CD4-positive, alpha-beta T cell treated with Interferon alpha-2 for 1 hour (primary cell): ENCODE measurements around the gene ASTN2.

Experiments
- DNase-seq, 2 donors: peaks; one replicate each; pipeline ENCODE4 v3.0.0-alpha.2; 2020 to 2022

ASTN2 gene

GRCh38 chr9:117293206-117294114 is 121.4 kb downstream of the ASTN2 start:
- no peak for DNase-seq

- DNase-seq, result no peak
Measured at GRCh38 chr9:117290856-117291622, 123.8 kb downstream of the ASTN2 start.

- no peak for DNase-seq
Measured at GRCh38 chr9:117290306-117290840, 124.5 kb downstream of the ASTN2 start.

GRCh38 chr9:117286245-117286644 is 128.6 kb downstream of the ASTN2 start:
- no peak for DNase-seq

- no peak for DNase-seq
Measured at GRCh38 chr9:117284414-117284813, 130.4 kb downstream of the ASTN2 start.

- DNase-seq, result no peak
Measured at GRCh38 chr9:117282541-117282940, 132.3 kb downstream of the ASTN2 start.

- no peak for DNase-seq
Measured at GRCh38 chr9:117278471-117279035, 136.3 kb downstream of the ASTN2 start.

- no peak for DNase-seq
Measured at GRCh38 chr9:117278020-117278419, 136.8 kb downstream of the ASTN2 start.

GRCh38 chr9:117276444-117276843 is 138.4 kb downstream of the ASTN2 start:
- DNase-seq, result no peak

GRCh38 chr9:117273612-117274011 is 141.2 kb downstream of the ASTN2 start:
- no peak for DNase-seq

- DNase-seq, result no peak
Measured at GRCh38 chr9:117268847-117269446, 145.9 kb downstream of the ASTN2 start.

GRCh38 chr9:117266855-117267497 is 147.9 kb downstream of the ASTN2 start:
- no peak for DNase-seq

GRCh38 chr9:117265253-117265652 is 149.6 kb downstream of the ASTN2 start:
- no peak for DNase-seq

GRCh38 chr9:117258184-117258866 is 156.5 kb downstream of the ASTN2 start:
- DNase-seq, result no peak

- no peak for DNase-seq
Measured at GRCh38 chr9:117253261-117253660, 161.6 kb downstream of the ASTN2 start.

GRCh38 chr9:117250610-117251215 is 164.1 kb downstream of the ASTN2 start:
- DNase-seq, result no peak

- no peak for DNase-seq
Measured at GRCh38 chr9:117249799-117250198, 165.1 kb downstream of the ASTN2 start.

- DNase-seq, result no peak
Measured at GRCh38 chr9:117247266-117247665, 167.6 kb downstream of the ASTN2 start.

- no peak for DNase-seq
Measured at GRCh38 chr9:117245175-117245829, 169.6 kb downstream of the ASTN2 start.

- DNase-seq, result no peak
Measured at GRCh38 chr9:117242082-117242481, 172.8 kb downstream of the ASTN2 start.

- no peak for DNase-seq
Measured at GRCh38 chr9:117239428-117239827, 175.4 kb downstream of the ASTN2 start.
